ENCODE data around the gene OR5M3.

OR5M3 gene

GRCh38 chr11:56473252-56473651 lies at the start of gene OR5M3:
Gene OR5M3 (minus strand): TSS chr11:56473352. CDS start chr11:56470497, 2,855 bp downstream.
- DNase-seq (ENCODE audit: low read depth in 2 of 2, low spot score in 1 of 2), result no peak

- no peak for DNase-seq (ENCODE audit: low read depth in 2 of 2, low spot score in 1 of 2)
Measured at GRCh38 chr11:56522008-56522407, 48.9 kb upstream of the OR5M3 start.

- no peak for DNase-seq (ENCODE audit: low read depth in 2 of 2, low spot score in 1 of 2)
Measured at GRCh38 chr11:56513280-56513679, 40.1 kb upstream of the OR5M3 start.

GRCh38 chr11:56509439-56509838 lies 36.3 kb upstream of the OR5M3 start:
- DNase-seq (ENCODE audit: low read depth in 2 of 2, low spot score in 1 of 2), result no peak

- DNase-seq (ENCODE audit: low read depth in 2 of 2, low spot score in 1 of 2), result no peak
Measured at GRCh38 chr11:56497010-56497409, 23.9 kb upstream of the OR5M3 start.

- no peak for DNase-seq (ENCODE audit: low read depth in 2 of 2, low spot score in 1 of 2)
Measured at GRCh38 chr11:56495117-56495516, 22.0 kb upstream of the OR5M3 start.

- no peak for DNase-seq (ENCODE audit: low read depth in 2 of 2, low spot score in 1 of 2)
Measured at GRCh38 chr11:56491270-56491669, 18.1 kb upstream of the OR5M3 start, which contains the start of gene OR5M8. Gene OR5M8 (minus strand): TSS chr11:56491370. CDS start chr11:56491370, 0 bp downstream.

GRCh38 chr11:56486801-56487200 lies 13.6 kb upstream of the OR5M3 start:
- no peak for DNase-seq (ENCODE audit: low read depth in 2 of 2, low spot score in 1 of 2)

GRCh38 chr11:56474729-56475235 lies 1.6 kb upstream of the OR5M3 start:
- no peak for DNase-seq (ENCODE audit: low read depth in 2 of 2, low spot score in 1 of 2)

GRCh38 chr11:56457076-56457475 lies 16.1 kb downstream of the OR5M3 start:
- no peak for DNase-seq (ENCODE audit: low read depth in 2 of 2, low spot score in 1 of 2)

- DNase-seq (ENCODE audit: low read depth in 2 of 2, low spot score in 1 of 2), result no peak
Measured at GRCh38 chr11:56453521-56453920, 19.6 kb downstream of the OR5M3 start.
